PC-3 (cell line): ENCODE measurements around the gene NAV1.

Experiments
- EZH2 ChIP-seq: fragments of 300-600 bp; sonication (generic); IDR thresholded peaks from one replicate; pipeline ENCODE4 v1.6.1; 2017; ENCODE audit warnings: antibody characterized with exemption, mild to moderate bottlenecking, low read length; ENCODE audit not compliant: unreplicated experiment
- TF ChIP-seq, protein P1 (sequence below): fragments of 300-600 bp; sonication (generic); conservative IDR thresholded peaks from 2 replicates; pipeline ENCODE4 v1.5.1; 2017; ENCODE audit warnings: antibody characterized with exemption, low read depth, mild to moderate bottlenecking, low read length

DNA sequence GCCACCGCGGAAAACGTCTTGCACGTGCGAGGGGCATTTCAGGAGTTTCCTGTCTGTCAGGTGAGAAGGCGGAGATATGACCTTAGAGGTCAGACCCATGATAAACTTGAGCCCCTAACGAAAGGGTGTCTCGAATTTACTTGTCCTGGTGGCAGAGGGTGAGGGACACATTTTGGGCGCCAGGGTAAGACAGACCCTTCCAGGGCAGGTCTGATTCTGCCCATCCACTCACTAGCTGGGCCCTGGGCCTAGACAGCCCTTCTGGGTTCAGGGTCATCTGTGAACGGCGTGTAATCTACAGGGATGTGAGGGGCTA, 31.6 kb upstream of the NAV1 start:
- TF ChIP-seq, protein P1, sequence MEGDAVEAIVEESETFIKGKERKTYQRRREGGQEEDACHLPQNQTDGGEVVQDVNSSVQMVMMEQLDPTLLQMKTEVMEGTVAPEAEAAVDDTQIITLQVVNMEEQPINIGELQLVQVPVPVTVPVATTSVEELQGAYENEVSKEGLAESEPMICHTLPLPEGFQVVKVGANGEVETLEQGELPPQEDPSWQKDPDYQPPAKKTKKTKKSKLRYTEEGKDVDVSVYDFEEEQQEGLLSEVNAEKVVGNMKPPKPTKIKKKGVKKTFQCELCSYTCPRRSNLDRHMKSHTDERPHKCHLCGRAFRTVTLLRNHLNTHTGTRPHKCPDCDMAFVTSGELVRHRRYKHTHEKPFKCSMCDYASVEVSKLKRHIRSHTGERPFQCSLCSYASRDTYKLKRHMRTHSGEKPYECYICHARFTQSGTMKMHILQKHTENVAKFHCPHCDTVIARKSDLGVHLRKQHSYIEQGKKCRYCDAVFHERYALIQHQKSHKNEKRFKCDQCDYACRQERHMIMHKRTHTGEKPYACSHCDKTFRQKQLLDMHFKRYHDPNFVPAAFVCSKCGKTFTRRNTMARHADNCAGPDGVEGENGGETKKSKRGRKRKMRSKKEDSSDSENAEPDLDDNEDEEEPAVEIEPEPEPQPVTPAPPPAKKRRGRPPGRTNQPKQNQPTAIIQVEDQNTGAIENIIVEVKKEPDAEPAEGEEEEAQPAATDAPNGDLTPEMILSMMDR: no peak
- TF ChIP-seq EZH2: no peak
